ENCODE data around the gene UBN1. TPM values are rescaled to one million over a fixed set of nuclear protein-coding genes. Genes with fewer than 3 reads are reported as not detected.
A peak's percentile ranks its signal among the peaks of the same experiment; 100 is the strongest.

Gene UBN1
- polyA plus RNA-seq, 3 donors: 5.3 to 24.5 (median 7.3) TPM

GRCh38 chr16:4890026-4890425, 42.7 kb downstream of the UBN1 start:
- no peak overlapping the region for H3K4me3 Mint-ChIP-seq

DNA sequence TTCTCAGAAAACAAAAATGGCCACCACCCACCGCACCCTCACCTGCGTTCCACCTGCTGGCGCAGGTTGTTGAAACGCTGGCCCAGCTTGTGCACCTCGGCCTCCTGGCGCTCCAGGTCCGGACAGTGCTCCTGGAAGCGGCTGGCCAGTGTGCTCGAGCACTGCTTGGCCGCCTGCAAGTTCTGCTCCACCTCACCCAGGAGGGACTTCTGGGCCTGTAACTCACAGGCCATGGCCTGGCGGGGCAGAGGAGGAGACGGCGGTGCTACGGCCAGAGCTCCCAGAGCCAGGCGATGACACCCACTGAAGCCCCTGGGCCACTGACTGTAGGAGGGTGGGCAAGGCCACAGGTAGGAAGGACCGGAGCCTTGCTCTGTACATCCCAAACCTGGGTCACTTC, 43.4 kb downstream of the UBN1 start:
- Histone ChIP-seq H3K4me3 (replicated peaks in 1 of 3; ENCODE audit: low read depth in 2 of 3, low read length in 3 of 3) (no peak overlapping the region), H3K4me2 (replicated peaks; ENCODE audit: extremely low read depth, low read length, poor library complexity, severe bottlenecking) (no peak overlapping the region), H3K36me3 (replicated peaks in 1 of 2; ENCODE audit: control insufficient read depth in 1 of 2, insufficient read depth in 2 of 2, low read length in 2 of 2) (peaks cover 5 to 22% of the 10 kb centered on the region in 2 donors), H3K9ac (ENCODE audit: insufficient read depth, low read length, poor library complexity, severe bottlenecking) (no peak overlapping the region), H3K27me3 (ENCODE audit: control insufficient read depth in 2 of 2, insufficient read depth in 2 of 2, low read length in 2 of 2) (no peaks in the 10 kb centered on the region), H3K27ac (ENCODE audit: low read depth in 1 of 2, low read length in 2 of 2) (no peak overlapping the region), H3K79me2 (ENCODE audit: insufficient read depth, low read length) (no peaks in the 10 kb centered on the region), H3K9me3 (replicated peaks in 1 of 2; ENCODE audit: control insufficient read depth in 1 of 2, insufficient read depth in 1 of 2, low read length in 2 of 2) (no peaks in the 10 kb centered on the region), H2AFZ (ENCODE audit: insufficient read depth, low read depth, low read length, poor library complexity, severe bottlenecking) (no peak overlapping the region), H4K20me1 (ENCODE audit: insufficient read depth, low read length) (no peaks in the 10 kb centered on the region), H3K4me1 (ENCODE audit: control insufficient read depth in 1 of 2, insufficient read depth in 2 of 2, low read length in 2 of 2) (peaks cover 0 to 2% of the 10 kb centered on the region in 2 donors)
- DNase-seq: no peak
- peaks cover 8% of the 10 kb centered on the region for H3K4me1 Mint-ChIP-seq
- TF ChIP-seq, protein P1, sequence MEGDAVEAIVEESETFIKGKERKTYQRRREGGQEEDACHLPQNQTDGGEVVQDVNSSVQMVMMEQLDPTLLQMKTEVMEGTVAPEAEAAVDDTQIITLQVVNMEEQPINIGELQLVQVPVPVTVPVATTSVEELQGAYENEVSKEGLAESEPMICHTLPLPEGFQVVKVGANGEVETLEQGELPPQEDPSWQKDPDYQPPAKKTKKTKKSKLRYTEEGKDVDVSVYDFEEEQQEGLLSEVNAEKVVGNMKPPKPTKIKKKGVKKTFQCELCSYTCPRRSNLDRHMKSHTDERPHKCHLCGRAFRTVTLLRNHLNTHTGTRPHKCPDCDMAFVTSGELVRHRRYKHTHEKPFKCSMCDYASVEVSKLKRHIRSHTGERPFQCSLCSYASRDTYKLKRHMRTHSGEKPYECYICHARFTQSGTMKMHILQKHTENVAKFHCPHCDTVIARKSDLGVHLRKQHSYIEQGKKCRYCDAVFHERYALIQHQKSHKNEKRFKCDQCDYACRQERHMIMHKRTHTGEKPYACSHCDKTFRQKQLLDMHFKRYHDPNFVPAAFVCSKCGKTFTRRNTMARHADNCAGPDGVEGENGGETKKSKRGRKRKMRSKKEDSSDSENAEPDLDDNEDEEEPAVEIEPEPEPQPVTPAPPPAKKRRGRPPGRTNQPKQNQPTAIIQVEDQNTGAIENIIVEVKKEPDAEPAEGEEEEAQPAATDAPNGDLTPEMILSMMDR (IDR thresholded peaks at IDR 0.05): no peak
- intact Hi-C loops (cut with micrococcal nuclease): no loop called here
- no peak overlapping the region for H3K4me3 Mint-ChIP-seq
- peak overlapping the region in 1 of 7 donors; percentile 31 for H3K27ac Mint-ChIP-seq
- H3K9me3 Mint-ChIP-seq: peaks cover 0 to 2% (median 0%) of the 10 kb centered on the region in 7 donors
- no peaks in the 10 kb centered on the region for H3K27me3 Mint-ChIP-seq (ENCODE audit: low read depth in 3 of 3)
- WGBS (ENCODE audit: insufficient coverage): 96% methylated on average over 13 of the region's 16 CpGs
- H3K36me3 Mint-ChIP-seq: peaks cover 18 to 22% of the 10 kb centered on the region in 2 donors

More at GRCh38 chr16:4890026-4890425, 42.7 kb downstream of the UBN1 start:
- Histone ChIP-seq H3K4me1 (ENCODE audit: control insufficient read depth in 1 of 2, insufficient read depth in 2 of 2, low read length in 2 of 2) (peaks cover 0 to 2% of the 10 kb centered on the region in 2 donors), H3K9ac (ENCODE audit: insufficient read depth, low read length, poor library complexity, severe bottlenecking) (no peak overlapping the region), H4K20me1 (ENCODE audit: insufficient read depth, low read length) (no peaks in the 10 kb centered on the region), H3K27me3 (ENCODE audit: control insufficient read depth in 2 of 2, insufficient read depth in 2 of 2, low read length in 2 of 2) (no peaks in the 10 kb centered on the region), H3K4me2 (replicated peaks; ENCODE audit: extremely low read depth, low read length, poor library complexity, severe bottlenecking) (no peak overlapping the region), H2AFZ (ENCODE audit: insufficient read depth, low read depth, low read length, poor library complexity, severe bottlenecking) (no peak overlapping the region), H3K27ac (ENCODE audit: low read depth in 1 of 2, low read length in 2 of 2) (no peak overlapping the region), H3K4me3 (replicated peaks in 1 of 3; ENCODE audit: low read depth in 2 of 3, low read length in 3 of 3) (no peak overlapping the region), H3K9me3 (replicated peaks in 1 of 2; ENCODE audit: control insufficient read depth in 1 of 2, insufficient read depth in 1 of 2, low read length in 2 of 2) (no peaks in the 10 kb centered on the region), H3K36me3 (replicated peaks in 1 of 2; ENCODE audit: control insufficient read depth in 1 of 2, insufficient read depth in 2 of 2, low read length in 2 of 2) (peaks cover 9 to 29% of the 10 kb centered on the region in 2 donors), H3K79me2 (ENCODE audit: insufficient read depth, low read length) (no peaks in the 10 kb centered on the region)
- DNase-seq: no peak
- Mint-ChIP-seq H3K36me3 (peaks cover 23 to 29% of the 10 kb centered on the region in 2 donors), H3K4me1 (peaks cover 8% of the 10 kb centered on the region), H3K9me3 (peaks cover 0 to 2% (median 0%) of the 10 kb centered on the region in 7 donors), H3K27me3 (ENCODE audit: low read depth in 3 of 3) (peaks cover 0 to under 1% (median 0%) of the 10 kb centered on the region in 3 donors), H3K27ac (no peak overlapping the region)
- TF ChIP-seq, protein P1 (IDR thresholded peaks at IDR 0.05): no peak
- WGBS (ENCODE audit: insufficient coverage): 91% methylated on average over 10 of the region's 11 CpGs
- intact Hi-C loops (cut with micrococcal nuclease): no loop called here
